WTC11 (cell line): ENCODE measurements around the gene ALDH3B1.

Experiments
- ATF1 ChIP-seq: sonication (generic); formaldehyde crosslinking; IDR thresholded peaks from 2 replicates; pipeline ENCODE4 v1.8.1; 2023; ENCODE audit warnings: mild to moderate bottlenecking, moderate library complexity, missing genetic modification reagents
- CREB1 ChIP-seq: sonication (generic); formaldehyde crosslinking; IDR thresholded peaks from 2 replicates; pipeline ENCODE4 v1.8.0; 2023; ENCODE audit warnings: mild to moderate bottlenecking, missing genetic modification reagents
- MXD4 ChIP-seq: fragments of 250-450 bp; sonication (Bioruptor Pico); IDR thresholded peaks from 2 replicates; pipeline ENCODE4 v1.8.0; 2021; ENCODE audit warnings: mild to moderate bottlenecking, moderate library complexity, borderline replicate concordance
- MYBL2 ChIP-seq: sonication (generic); formaldehyde crosslinking; IDR thresholded peaks from 2 replicates; pipeline ENCODE4 v1.8.1; 2023; ENCODE audit warnings: mild to moderate bottlenecking, moderate library complexity, missing genetic modification reagents
- NFYB ChIP-seq: sonication (generic); formaldehyde crosslinking; conservative IDR thresholded peaks from 2 replicates; pipeline ENCODE4 v1.8.0; 2022; ENCODE audit warnings: low read depth, missing genetic modification reagents
- NR3C1 ChIP-seq: sonication (generic); formaldehyde crosslinking; conservative IDR thresholded peaks from 2 replicates; pipeline ENCODE4 v1.8.1; 2023; ENCODE audit warnings: low read depth, mild to moderate bottlenecking, missing genetic modification reagents
- PRDM15 ChIP-seq: sonication (generic); formaldehyde crosslinking; IDR thresholded peaks from 2 replicates; pipeline ENCODE4 v1.8.0; 2022; ENCODE audit warnings: missing genetic modification reagents
- SP1 ChIP-seq: sonication (generic); formaldehyde crosslinking; conservative IDR thresholded peaks from 2 replicates; pipeline ENCODE4 v1.8.1; 2022; ENCODE audit warnings: missing genetic modification reagents
- USF1 ChIP-seq: sonication (generic); formaldehyde crosslinking; IDR thresholded peaks from 2 replicates; pipeline ENCODE4 v1.8.0; 2022; ENCODE audit warnings: mild to moderate bottlenecking, missing genetic modification reagents
- TF ChIP-seq, protein P1 (sequence below): fragments of 200-600 bp; IDR thresholded peaks from 2 replicates; pipeline ENCODE4 v1.8.0; 2022; ENCODE audit warnings: antibody characterized with exemption
- TF ChIP-seq, protein P2 (sequence below): sonication (generic); formaldehyde crosslinking; IDR thresholded peaks from 2 replicates; pipeline ENCODE4 v1.8.1; 2022; ENCODE audit warnings: mild to moderate bottlenecking, moderate library complexity, missing genetic modification reagents

- no peak for TF ChIP-seq SP1
- TF ChIP-seq, protein P1, sequence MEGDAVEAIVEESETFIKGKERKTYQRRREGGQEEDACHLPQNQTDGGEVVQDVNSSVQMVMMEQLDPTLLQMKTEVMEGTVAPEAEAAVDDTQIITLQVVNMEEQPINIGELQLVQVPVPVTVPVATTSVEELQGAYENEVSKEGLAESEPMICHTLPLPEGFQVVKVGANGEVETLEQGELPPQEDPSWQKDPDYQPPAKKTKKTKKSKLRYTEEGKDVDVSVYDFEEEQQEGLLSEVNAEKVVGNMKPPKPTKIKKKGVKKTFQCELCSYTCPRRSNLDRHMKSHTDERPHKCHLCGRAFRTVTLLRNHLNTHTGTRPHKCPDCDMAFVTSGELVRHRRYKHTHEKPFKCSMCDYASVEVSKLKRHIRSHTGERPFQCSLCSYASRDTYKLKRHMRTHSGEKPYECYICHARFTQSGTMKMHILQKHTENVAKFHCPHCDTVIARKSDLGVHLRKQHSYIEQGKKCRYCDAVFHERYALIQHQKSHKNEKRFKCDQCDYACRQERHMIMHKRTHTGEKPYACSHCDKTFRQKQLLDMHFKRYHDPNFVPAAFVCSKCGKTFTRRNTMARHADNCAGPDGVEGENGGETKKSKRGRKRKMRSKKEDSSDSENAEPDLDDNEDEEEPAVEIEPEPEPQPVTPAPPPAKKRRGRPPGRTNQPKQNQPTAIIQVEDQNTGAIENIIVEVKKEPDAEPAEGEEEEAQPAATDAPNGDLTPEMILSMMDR, result no peak
- TF ChIP-seq NR3C1 (CRISPR knock-in tag), result no peak
- no peak for TF ChIP-seq CREB1 (CRISPR knock-in tag)
- TF ChIP-seq USF1 (CRISPR knock-in tag), result no peak
- no peak for TF ChIP-seq ATF1 (CRISPR knock-in tag)
- no peak for TF ChIP-seq NFYB (CRISPR knock-in tag)
- no peak for TF ChIP-seq MYBL2 (CRISPR knock-in tag)
- no peak for TF ChIP-seq PRDM15 (CRISPR knock-in tag)
- TF ChIP-seq MXD4, result no peak
- TF ChIP-seq, protein P2, sequence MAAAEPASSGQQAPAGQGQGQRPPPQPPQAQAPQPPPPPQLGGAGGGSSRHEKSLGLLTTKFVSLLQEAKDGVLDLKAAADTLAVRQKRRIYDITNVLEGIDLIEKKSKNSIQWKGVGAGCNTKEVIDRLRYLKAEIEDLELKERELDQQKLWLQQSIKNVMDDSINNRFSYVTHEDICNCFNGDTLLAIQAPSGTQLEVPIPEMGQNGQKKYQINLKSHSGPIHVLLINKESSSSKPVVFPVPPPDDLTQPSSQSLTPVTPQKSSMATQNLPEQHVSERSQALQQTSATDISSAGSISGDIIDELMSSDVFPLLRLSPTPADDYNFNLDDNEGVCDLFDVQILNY (CRISPR knock-in tag), result no peak
Measured at GRCh38 chr11:68042219-68043028, 32.3 kb downstream of the ALDH3B1 start.
